Stimulated activated CD8-positive, alpha-beta memory T cell treated with anti-CD3 and anti-CD28 coated beads, Interleukin-15, amount 100 ng/mL, for 24 hours (primary cell): ENCODE data around the gene ISOC2.

Source experiments
- DNase-seq: peaks from one replicate; pipeline ENCODE4 v3.0.0-alpha.2; 2020; ENCODE audit warnings: low read depth

Gene ISOC2

GRCh38 chr19:55477905-55478304 lies 16.5 kb upstream of the ISOC2 start:
- no peak for DNase-seq

GRCh38 chr19:55476100-55476775 lies 14.8 kb upstream of the ISOC2 start, which contains the start of gene ZNF628:
Gene ZNF628 (plus strand): TSS chr19:55476617. CDS start chr19:55479911, 3,294 bp downstream.
- DNase-seq: peak; percentile 87

- no peak for DNase-seq
These were observed 13.1 kb upstream of the ISOC2 start for GRCh38 chr19:55474269-55475265.

- no peak for DNase-seq
These were observed 12.0 kb upstream of the ISOC2 start for GRCh38 chr19:55473225-55474012.

DNA sequence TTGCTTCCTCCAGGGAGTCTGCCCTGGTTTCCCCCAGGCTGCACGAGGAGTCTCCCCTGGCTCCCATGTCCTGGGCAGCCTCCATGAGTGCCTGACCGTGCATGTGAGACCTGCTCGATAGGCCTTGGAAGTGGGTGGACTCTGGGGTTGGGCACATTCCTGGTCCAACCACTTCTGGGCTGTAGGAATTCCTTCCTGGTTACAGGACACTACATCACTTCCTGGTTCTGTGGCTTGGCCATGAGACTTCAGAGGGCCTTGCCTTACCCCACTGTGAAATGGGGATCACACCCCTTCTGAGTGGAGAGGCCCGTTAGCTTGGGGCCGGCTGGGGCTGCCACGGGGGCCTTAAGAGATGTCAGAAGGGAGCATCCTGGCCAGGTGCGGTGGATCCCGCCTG lies 11.0 kb upstream of the ISOC2 start:
- DNase-seq: no peak

DNA sequence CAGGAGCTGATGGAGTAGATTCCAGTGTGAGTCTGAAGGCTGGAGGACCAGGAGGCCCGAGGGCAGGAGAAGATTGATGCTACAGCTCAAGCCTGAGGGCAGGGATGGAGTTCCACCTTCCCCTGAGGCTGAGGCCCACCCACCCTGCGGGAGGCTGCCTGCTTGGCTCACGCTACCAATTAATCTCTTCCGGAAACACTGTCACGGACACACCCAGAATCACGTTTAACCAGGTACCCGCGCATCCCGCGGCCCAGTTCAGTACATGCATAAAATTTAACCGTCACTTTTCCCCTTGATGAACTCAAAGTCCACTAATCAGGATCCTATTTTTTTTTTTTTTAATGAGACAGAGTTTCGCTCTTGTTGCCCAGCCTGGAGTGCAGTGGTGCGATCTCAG lies 9.8 kb upstream of the ISOC2 start:
- DNase-seq: no peak

- DNase-seq: no peak
These were observed 6.6 kb upstream of the ISOC2 start for GRCh38 chr19:55468054-55468393.

GRCh38 chr19:55467236-55468053 lies 6.0 kb upstream of the ISOC2 start:
- DNase-seq: peak; percentile 73

GRCh38 chr19:55466241-55466614 lies 4.8 kb upstream of the ISOC2 start:
- no peak for DNase-seq

DNA sequence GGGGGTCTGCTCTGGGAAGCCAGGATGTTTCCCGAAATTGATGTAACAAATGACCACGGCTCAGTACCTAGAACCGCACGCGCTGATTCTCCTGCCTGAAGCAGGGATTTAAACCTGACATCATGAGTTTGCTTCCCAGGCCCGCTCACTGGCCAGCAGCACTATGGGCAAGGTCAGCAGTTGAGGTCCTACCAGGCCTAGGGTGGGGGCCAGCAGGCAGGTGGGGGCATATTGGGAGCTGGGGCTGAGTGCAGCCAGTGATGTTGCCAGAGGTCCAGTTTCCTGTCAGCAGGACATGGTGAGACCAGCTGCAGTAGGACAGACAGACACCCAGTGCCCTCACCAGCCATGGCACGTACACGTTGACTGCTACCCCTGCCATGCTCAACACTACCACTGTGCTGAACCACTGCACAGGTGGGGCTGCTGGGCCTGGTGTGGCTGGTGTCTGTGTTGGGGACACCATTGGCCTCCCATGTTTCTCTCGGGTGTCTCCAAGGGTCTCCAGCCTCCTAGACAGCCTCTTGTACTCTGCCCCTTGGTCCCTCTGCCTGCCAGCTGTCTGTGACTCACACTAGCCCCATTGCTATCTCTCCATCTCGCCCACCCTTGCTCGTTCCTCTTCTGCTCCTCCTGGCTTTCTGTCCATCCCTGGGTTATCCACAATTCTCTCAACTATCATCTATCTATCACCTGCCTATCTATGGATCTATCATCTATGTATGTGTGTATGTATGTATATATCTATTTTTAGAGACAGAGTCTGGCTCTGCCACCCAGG lies 4.2 kb upstream of the ISOC2 start:
- DNase-seq: no peak

GRCh38 chr19:55464662-55465054 lies 3.2 kb upstream of the ISOC2 start, which contains the start of gene C19orf85:
Gene C19orf85 (minus strand): TSS chr19:55464751. CDS start chr19:55464554, 197 bp downstream.
- no peak for DNase-seq

DNA sequence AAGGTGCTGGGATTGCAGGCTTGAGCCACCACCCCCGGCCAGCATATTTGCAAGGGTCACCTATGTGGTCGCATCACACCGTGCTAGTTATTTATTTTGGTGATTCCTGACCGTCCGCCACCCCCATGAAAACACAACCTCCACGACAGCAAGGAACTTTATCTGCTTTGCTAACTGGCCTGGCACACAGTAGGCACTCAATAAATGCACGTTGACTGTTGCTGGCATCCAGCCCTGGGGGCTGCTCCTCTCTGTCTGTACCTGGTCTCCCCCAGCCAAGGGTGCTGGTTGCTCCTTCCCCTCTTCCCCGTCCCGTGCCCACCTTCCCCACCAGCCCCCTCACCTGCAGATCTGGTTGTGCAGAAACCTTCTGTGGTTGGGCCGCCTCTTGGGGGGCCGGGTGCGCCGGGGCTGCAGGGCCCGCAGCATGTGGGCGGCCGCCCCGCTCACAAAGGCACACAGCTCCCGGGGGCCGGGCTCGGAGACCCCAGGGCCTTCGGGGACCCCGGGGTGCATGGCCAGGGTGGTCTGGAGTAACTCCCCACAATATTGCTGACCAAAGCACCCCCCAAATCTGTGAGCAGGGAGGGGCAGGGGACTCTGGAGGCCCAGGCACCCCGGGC lies 2.7 kb upstream of the ISOC2 start:
- no peak for DNase-seq

GRCh38 chr19:55463583-55464031 lies 2.2 kb upstream of the ISOC2 start:
- DNase-seq: no peak

DNA sequence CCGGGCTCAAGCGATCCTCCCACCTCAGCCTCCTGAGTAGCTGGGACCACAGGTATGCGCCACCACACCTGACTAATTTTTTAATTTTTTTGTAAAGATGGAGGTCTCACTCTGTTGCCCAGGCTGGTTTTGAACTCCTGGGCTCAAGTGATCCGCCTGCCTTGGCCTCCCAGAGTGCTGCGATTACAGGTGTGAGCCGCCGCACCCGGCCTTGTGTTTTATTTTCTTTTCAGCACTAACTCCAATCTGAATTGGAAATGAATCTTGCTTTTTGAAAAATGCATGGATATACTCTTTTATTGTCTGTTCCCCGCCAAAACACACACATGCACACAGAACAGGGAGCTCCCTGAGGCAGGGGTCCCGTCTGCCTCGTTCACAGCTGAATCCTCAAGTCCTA lies 1.3 kb upstream of the ISOC2 start:
- DNase-seq: no peak

- no peak for DNase-seq
These were observed 658 bp upstream of the ISOC2 start for GRCh38 chr19:55461974-55462626.

DNA sequence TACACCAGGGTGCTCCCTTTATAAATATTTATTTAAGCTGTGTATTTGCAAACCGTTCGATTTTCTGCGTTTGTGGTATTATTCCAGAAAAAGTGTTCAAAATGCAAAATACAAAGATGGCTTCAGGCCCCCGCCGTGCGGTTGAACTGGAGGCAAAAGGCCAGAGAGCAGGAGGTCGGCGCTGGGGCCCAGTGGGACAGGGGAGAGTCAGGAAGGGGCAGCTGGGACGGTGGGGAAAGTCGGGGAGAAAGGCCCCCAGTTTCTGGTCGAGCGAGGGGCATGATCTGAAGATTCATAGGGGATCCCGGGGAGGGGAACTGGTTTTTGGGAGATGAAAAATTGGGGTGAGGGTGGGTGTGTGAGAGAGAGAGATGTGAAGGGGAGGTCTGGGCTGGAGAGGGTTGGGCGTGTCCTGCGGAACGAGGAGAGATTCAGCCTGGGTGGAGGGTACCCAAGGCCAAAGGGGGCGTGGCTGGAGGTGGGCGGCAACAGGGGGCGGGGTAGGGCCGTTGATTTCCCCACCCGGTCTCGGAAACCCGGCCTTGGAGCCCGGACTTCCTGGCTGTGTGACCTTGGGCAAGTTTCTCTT lies 678 bp downstream of the ISOC2 start:
- no peak for DNase-seq

DNA sequence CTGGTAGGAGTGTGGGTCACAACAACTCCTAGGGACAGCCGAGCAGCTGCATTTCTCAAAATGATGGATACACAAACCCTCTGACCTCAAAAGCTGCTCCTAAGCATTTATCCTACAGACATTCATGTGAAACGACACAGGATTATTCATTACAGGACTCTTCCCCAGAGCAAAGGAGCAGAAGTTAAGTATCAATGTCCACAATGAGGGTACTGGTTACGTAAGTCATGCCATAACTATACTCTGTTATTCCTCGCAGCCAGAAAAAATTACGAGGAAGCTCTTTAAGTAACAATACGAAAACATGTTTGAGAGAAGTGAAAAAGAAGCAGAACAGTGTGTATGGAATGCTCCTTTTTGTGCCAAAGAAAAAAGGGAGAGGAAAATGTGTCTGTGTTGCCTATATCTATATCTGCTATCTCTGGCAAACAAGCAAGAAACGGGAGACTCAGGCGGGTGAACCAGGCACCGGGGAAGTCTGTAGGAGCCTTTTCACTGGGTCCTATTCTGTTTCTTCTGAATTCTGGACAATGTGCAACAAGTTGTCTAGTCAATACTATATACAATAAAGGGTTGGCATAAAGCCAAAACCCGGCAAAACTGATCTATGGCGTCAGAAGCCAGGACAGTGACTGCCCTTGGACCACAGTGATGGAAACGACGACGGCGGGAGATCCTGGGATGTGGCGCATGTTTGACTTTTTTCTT lies 1.3 kb downstream of the ISOC2 start:
- DNase-seq: no peak

DNA sequence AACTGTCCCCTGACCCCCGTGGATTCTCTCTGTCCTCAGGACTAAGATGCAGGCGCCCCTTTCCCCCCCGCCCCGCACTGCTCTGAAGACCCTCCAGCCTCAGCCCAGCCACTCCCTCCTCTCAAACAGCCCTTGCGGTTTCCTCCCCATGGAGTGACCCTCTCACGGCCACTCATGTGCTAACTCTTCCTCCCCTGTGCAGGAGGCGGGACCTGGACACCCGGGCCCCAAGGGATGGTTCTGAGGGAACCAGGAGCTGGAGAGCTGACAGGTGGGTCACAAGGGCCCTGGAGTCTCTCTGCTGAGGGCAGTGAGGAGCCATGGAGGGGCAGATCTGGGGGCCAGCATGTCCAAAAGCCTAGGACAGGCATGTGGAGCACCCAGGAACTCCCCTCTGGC lies 1.9 kb downstream of the ISOC2 start:
- DNase-seq: no peak
